GM19035 (cell line): ENCODE results near the gene SLX9.

Source experiments
- ATAC-seq: cut with Tn5 transposase; IDR thresholded peaks from one replicate; pipeline ENCODE4 v1.9.1; 2021; ENCODE audit not compliant: unreplicated experiment

The SLX9 gene

GRCh38 chr21:44989537-44989886 lies 49.7 kb downstream of the SLX9 start:
- ATAC-seq, result no peak

DNA sequence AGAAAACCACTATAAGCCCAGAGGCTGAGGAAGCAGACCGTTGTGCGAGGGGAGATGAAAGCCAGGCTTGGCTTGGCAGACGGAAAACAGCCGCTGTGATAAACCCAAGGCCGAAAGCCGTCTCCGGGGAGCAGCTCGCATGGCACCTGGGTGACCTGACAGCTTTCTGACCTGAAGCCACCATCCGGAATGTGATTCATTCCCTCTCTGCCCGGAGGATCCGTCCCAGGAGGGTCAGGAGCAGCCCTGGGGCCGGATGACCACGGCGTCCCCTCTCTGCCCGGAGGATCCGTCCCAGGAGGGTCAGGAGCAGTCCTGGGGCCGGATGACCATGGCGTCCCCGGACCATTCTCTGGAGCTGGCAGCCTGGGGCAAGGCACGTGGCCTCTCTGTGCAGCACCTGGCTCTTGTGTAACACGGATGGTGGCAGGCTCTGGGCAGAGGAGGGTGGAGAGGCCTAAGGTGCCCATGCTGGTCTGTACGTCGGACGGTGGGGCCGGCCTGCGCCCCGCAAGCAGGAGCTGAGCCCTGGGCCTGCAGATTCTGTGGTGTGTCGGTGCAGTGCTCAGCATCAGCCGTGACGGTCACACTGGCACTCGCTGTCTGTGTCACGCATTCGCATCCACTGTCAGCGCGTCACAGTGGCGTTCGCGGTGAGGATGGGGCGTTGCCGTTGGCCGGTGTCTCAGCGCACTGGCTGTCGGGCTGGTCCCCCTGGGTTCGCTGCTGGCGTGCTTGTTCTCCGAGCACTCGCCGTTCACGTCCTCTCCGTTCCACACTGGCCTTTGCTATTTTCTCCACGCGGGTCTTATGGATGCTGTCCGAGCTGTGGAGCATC lies 50.3 kb downstream of the SLX9 start:
- ATAC-seq, result no peak

GRCh38 chr21:44990921-44991320 lies 51.1 kb downstream of the SLX9 start:
- ATAC-seq, result no peak

DNA sequence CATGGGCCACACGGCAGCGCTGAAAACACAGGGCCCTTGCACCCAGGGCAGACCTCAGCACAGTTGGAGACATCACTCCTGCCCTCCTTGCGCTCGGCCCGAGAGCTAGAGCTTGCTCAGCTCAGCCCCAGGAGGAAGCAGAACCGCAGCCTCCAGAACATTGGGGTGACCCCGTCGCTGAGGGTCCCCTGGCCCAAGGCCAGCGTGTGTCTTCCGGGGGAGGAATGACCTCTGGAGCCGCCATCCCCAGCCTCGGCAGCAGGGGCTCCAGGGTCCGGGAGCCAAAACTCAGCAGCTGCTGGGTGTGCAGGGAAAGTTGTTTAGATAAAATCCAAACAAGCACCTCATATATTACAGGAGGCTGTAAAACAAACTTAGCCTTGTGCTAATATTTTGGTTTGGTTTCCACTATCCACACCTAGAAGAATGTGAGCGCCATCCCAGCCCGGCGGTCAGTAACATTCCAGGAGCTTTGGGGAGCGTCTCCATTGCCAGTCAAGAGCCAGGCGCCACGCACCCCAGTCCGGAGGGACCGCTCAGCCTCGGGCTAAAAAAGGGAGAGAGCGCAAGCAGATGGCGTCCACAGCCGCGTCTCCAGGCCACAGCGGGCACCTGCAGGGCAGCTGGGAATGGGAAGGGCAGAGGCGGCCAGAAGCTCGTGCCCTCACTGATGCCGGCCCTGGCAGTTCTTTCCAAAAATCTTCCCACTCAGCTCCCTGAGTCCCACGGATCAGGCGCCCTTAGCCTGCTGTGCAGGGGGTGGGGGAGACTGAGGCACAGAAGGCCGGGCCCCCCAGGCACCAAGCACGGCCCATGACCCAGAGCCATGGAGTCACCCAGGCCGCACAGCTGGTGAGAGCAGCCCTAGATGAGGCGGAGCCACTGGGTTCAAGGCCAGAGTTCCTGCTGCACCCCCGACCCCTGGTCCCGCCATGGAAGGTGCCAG lies 52.0 kb downstream of the SLX9 start:
- ATAC-seq, result no peak

DNA sequence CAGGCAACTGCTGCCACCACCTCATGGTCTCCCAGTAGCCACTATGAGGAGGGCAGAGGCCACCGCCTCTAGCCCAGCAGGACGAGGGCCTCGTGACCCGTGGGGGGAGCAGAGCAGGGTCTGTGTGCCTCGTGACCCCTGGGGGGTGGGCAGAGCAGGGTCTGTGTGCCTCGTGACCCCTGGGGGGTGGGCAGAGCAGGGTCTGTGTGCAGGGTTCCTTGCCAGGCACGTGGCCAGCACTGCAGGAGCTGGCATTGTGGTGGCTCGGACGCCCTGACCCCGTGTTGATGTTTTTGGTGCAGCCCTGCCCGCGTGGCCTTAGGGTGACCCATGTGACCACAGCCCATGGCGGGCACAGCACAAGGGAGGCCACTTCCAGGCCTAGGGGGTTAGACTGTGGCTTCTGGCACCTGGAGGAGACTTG lies 52.8 kb downstream of the SLX9 start:
- ATAC-seq, result no peak

DNA sequence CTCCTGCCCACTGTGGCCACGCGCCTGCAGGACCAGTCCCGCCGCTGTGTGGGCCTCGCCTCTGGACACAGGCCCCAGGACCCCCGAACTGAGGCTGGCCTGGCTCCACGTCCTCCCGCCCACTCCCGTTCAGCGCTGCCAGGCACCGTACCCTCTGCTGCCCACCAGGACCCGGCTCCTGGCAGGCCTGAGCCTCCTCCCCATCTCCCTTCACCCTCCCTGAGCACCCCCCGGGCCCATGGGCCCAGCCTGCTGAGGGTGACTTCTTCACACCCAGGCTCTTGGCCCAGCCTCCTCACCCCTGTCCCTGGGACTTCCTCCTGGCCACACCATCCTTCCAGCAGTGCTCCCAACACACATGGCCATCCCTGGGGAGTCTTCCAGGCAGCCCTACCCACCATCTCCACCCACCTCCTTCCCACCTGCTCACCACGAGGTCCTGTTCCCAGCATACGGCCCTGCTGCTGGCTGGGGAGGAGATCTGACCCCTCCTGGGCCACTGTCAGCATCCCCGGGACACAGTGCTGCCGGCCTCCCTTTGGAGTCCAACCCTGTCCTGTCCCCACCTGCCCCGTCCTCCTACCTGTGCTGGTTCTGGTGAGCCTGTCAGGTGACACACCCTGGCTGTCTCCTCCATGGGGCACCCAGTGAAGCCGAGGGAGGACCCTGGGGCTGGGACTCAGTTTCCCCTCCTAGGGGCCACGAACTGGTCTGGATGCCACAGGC lies 53.7 kb downstream of the SLX9 start:
- no peak for ATAC-seq

DNA sequence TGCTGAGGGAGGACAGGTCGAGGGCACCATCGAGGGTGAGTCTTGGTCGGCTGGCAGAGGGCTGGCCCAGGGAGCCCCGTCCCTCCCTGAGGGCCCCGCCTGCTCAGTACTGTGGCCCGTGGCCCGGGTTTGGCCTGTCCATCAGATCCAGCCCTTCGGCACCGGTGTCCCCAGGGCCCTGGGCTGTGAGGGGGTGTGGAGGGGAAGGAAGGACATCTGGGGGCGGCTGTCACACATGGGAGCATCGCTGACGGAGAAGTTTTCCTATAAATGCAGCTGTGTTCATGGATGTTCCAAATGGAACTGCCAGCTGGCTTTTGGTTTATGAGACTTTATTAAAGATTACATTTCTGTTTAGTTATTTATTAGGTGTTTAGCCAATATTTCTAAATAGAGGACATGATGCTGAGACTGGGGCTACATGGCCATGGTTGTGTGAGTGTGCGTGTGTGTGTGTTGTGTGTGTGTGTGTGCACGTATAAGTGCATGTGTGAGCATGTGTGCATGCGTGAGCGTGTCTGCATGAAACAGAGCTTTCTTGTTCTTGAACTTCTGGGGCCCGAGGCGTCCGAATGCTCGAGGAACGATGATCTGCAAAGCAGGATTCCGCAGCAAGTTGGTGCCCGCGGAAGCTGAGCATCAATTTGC lies 54.3 kb downstream of the SLX9 start:
- no peak for ATAC-seq

DNA sequence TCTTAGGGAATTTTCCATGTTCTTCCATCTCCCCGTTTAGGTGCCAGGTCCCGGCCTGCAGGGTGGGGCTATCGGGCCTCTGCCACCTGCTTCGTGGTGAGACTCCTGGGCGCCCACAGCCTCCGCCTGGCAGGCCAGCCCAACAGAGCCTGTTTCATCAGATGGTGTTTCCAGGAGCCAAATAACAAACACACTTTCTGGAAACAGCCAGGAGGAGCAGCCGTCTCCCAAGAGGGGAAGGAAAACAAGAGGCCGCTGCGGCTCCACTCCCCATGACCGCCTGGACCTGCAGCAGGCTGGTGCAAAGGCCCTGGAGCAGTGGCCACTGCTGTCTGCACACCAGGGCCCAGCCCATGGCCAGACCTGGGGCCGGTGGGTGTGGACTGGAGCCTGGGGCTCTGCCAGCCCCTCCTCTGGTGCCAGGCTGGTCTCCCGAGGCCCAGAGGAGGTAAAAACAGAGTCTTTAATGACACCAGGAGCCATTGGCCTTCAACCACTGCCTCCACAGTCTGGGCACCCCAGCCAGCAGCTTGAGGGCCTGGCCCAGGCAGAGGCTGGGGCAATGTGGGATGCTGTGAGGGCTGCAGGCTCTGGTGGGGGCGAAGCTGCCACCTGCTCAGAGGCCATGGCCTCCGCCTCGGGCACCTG lies 55.0 kb downstream of the SLX9 start:
- ATAC-seq, result no peak

DNA sequence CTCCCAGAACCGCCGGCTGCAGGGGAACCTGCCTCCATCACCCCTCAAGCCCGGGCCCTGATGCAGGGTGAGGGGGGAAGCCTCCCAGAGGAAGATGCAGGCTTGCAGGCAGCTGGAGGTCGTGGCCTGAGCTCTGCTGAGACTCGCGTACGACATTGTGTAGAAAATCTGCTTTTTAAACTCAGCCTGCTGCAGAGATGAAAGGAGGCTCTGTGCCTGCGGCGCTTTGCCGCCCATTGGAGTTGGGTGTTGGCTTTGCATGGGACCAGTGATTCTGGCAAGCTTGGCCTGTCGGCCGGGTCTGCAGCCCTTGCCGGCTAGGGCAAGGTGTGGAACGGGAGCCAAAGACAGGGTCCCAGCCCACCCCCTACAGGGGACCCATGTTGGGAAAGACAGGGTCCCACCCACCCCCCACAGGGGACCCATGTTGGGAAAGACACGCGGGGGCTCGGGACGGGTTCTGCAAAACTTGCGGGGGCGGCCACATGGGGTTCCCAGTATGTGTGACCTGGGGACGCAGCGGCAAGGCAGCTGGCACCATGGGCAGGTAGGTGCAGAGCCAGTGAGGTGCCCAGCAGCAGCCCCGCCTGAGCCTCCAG lies 55.6 kb downstream of the SLX9 start:
- no peak for ATAC-seq

DNA sequence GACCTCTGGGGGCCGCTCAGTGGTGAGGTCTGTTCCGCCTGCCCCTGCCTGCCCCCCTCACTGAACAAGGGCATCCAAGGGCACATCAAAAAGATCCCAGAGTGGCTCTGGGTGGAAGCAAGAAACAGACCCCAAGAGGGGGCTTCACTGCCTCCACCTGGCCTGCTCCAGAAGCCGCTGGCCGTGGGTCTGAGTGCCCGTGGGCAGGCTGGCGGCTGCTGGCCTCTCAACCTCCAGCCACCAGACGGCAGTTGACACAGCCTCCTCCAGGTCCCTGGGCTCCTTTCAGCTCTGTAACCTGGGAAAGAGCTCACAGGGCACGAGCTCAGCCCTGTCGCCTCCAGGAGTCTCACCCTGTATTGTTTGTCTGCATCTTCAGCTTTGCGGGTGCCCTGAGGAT lies 56.3 kb downstream of the SLX9 start:
- no peak for ATAC-seq

- ATAC-seq, result no peak
Measured at GRCh38 chr21:44996501-44996921, 56.7 kb downstream of the SLX9 start.

GRCh38 chr21:44996983-44997936 lies 57.4 kb downstream of the SLX9 start:
- ATAC-seq, result no peak

DNA sequence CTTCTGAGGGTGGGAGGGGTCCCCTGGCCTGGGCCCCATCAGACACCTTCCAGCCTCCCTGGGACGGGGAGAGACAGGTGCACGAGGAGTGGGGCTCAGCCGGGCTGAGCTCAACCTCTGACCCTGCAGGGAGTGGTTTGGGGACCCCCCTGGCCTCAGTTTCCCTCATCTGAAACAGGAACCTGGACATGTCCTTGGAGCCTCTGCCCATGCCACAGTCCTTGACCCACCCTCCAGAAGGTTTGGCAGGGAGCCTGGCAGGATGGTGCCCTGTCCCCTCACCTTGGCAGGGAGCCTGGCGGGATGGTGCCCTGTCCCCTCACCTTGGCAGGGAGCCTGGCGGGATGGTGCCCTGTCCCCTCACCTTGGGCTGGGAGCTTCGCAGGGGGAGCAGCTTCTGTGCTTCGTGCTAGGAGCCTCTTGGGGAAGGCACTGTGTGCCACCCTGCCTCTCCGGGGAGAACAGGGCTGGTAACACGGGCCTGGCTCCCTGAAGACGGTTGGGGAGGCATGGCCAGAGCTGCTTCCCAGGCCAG lies 58.3 kb downstream of the SLX9 start:
- ATAC-seq, result no peak

DNA sequence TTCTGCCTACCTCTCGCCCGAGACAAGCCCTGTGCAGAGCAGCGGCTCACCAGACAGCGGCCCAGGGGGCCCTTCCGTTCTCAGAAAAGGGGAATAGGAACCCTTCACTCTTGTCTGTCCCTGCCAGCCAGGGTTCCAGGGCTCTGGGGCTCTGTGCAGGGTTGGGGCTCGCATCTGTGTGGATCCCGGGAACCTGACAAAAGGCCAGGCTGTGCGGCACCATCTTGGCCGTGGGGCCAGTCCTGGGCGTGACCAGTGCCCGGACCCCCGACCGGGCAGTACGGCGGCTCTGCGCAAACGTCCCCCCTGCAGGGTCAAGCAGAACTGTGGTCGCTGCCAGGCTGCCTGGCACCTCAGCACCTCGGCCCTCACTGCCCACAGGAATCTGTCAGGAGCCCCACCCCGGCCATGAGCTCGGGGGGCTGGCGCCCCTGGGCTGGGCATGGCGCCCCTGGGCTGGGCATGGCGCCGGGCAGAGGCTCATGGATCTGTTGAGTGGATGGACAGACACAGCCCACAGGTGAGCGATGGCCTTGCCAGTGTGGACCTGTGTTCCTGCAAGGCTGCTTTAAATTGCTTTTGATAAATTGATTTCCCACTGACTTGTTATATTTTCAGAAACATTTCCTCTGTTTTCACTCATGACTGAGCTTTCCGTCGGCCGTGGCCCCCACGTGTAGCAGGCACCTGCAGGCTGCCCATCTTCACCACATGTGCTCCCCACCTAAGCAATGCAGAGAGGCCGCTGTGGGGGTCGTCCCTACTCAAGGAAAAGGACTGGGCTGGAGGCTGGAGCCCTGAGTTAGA lies 59.0 kb downstream of the SLX9 start:
- ATAC-seq, result no peak

DNA sequence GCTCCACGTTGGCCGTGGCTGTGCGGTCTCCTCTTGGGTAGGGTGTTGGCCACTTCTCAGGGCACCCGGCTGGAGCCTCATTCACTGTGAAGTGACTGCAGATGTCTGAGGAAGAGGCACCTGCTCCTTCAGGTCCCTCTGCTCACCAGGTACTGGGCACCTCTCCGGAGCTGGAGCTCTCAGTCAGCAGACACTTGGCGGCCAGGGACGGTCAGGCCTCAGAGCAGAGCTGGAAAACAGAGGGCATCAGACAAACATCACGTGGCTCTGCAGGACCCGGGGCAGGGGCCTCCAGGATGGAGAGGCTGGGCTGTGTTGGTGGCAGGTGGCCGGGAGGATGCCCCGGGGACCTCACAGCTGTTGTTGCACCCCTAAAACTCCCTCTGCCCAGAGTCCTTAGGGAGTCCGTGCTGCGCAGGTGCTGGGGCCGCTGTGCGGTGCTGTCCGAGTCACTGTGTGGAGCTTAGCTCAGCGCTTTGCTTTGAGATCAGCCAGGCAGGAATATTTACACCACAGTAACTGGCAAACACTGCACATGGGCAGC lies 59.7 kb downstream of the SLX9 start:
- ATAC-seq, result no peak

GRCh38 chr21:44999972-45000636 lies 60.3 kb downstream of the SLX9 start:
- ATAC-seq, result no peak

- no peak for ATAC-seq
Measured at GRCh38 chr21:45000637-45001133, 60.9 kb downstream of the SLX9 start.
